Lower lobe of right lung (tissue), 2 donors: ENCODE data around the gene GARRE1. TPM values are rescaled to one million over a fixed set of nuclear protein-coding genes. Genes with fewer than 3 reads are reported as not detected.

Experiments
- ATAC-seq, 2 donors: fragments of 200-7000 bp; cut with Tn5 transposase; one replicate each; pipeline ENCODE4 v1.9.1; 2020 to 2022; ENCODE audit warnings: mild to moderate bottlenecking in 2 of 2, moderate library complexity in 2 of 2
- DNase-seq: peaks from one replicate; pipeline ENCODE4 v3.0.0-alpha.2; 2020
- H3K27ac ChIP-seq: fragments of 200-600 bp; one replicate; pipeline ENCODE4 v1.8.0; 2022
- H3K27me3 ChIP-seq: fragments of 200-600 bp; one replicate; pipeline ENCODE4 v1.8.0; 2022; ENCODE audit warnings: low read depth
- H3K36me3 ChIP-seq: fragments of 200-600 bp; one replicate; pipeline ENCODE4 v1.8.0; 2022; ENCODE audit warnings: mild to moderate bottlenecking
- H3K4me1 ChIP-seq: fragments of 200-600 bp; one replicate; pipeline ENCODE4 v1.8.0; 2022
- H3K4me3 ChIP-seq: fragments of 200-600 bp; one replicate; pipeline ENCODE4 v1.8.0; 2022; ENCODE audit warnings: mild to moderate bottlenecking
- H3K9me3 ChIP-seq: fragments of 200-600 bp; one replicate; pipeline ENCODE4 v1.8.0; 2022
- intact Hi-C: fragments of 100-400 bp; cut with DNase I; formaldehyde crosslinking; loops from one replicate; pipeline ENCODE4 v1.11.0; 2022
- total RNA-seq: library from RNA; stranded (reverse); fragmentation: NEBNext Ultra II Directional; extraction: Animal tissue kit (Norgen Biotek cat#: 25700); gene quantifications from one replicate; pipeline ENCODE4 v1.2.1, GENCODE V29; 2021
- TF ChIP-seq, protein P1 (sequence below): fragments of 200-600 bp; IDR thresholded peaks from one replicate; pipeline ENCODE4 v1.8.0; 2022; ENCODE audit warnings: antibody characterized with exemption, mild to moderate bottlenecking
- donor health status: DM: no; HTN: yes; CAD: no; lungs with severe emphysema.

GARRE1 gene
- total RNA-seq, 1 donor from 2014 or later, result 31.2 TPM

DNA sequence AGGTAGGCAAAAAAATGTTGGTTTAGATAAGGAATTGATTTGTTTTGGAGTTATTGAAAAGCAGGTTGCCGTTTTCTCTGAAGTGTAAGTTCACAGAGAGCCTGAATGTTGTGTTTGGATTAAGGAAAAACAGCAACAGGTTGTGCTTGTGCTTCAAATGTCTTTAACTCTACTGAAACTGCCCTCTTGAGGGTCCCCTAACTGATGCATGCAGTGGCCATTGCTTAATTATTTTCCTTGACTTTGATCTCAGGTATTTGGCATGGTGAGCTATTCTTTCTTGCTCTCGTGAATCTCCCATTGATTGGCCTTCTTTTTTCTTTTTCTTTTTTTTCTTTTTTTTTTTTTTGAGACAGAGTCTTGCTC lies 3.2 kb downstream of the GARRE1 start:
- Histone ChIP-seq H3K36me3 (peaks cover 8% of the 10 kb centered on the region), H3K27me3 (no peaks in the 10 kb centered on the region), H3K27ac (no peak overlapping the region), H3K9me3 (no peaks in the 10 kb centered on the region), H3K4me3 (no peak overlapping the region), H3K4me1 (peaks cover 27% of the 10 kb centered on the region)
- DNase-seq (no peak), ATAC-seq (no peak)
- intact Hi-C loops, result no loop called here
- TF ChIP-seq, protein P1, sequence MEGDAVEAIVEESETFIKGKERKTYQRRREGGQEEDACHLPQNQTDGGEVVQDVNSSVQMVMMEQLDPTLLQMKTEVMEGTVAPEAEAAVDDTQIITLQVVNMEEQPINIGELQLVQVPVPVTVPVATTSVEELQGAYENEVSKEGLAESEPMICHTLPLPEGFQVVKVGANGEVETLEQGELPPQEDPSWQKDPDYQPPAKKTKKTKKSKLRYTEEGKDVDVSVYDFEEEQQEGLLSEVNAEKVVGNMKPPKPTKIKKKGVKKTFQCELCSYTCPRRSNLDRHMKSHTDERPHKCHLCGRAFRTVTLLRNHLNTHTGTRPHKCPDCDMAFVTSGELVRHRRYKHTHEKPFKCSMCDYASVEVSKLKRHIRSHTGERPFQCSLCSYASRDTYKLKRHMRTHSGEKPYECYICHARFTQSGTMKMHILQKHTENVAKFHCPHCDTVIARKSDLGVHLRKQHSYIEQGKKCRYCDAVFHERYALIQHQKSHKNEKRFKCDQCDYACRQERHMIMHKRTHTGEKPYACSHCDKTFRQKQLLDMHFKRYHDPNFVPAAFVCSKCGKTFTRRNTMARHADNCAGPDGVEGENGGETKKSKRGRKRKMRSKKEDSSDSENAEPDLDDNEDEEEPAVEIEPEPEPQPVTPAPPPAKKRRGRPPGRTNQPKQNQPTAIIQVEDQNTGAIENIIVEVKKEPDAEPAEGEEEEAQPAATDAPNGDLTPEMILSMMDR, result no peak

DNA sequence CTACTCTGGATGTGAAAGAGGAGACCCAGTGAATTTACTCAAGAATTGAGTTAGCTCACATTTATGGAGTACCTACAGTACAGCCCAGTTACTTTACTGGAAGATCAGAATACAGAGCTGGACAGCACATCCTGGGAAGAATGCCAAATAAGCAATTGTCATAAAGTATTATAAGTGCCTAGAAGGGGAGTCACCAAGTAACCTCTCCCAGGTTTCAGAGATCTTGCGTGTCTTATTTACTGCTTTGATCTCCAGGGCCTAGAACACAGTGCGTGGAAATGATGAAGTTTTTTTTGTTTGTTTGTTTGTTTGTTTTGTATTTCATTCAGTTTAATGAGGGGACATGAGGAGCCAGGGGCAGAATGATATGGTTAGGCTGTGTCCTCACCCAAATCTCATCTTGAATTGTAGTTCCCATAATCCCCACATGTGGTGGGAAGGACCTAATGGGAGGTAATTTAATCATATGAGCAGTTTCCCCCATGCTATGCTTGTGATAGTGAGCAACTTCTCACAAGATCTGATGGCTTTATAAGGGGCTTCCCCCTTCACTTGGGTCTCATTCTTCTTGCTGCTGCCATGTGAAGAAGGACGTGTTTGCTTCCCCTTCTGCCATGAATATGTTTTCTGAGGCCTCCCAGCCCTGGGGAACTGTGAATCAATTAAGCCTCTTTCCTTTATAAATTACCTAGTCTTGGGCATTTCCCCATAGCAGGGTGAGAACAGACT lies 5.2 kb downstream of the GARRE1 start:
- TF ChIP-seq, protein P1, result no peak
- no peaks in the 10 kb centered on the region for H3K27me3 ChIP-seq
- H3K27ac ChIP-seq, result no peak overlapping the region
- intact Hi-C loops, result no loop called here
- H3K4me1 ChIP-seq, result peaks cover 27% of the 10 kb centered on the region
- DNase-seq (no peak), ATAC-seq (no peak)
- no peaks in the 10 kb centered on the region for H3K9me3 ChIP-seq
- no peak overlapping the region for H3K4me3 ChIP-seq
- peaks cover 8% of the 10 kb centered on the region for H3K36me3 ChIP-seq

DNA sequence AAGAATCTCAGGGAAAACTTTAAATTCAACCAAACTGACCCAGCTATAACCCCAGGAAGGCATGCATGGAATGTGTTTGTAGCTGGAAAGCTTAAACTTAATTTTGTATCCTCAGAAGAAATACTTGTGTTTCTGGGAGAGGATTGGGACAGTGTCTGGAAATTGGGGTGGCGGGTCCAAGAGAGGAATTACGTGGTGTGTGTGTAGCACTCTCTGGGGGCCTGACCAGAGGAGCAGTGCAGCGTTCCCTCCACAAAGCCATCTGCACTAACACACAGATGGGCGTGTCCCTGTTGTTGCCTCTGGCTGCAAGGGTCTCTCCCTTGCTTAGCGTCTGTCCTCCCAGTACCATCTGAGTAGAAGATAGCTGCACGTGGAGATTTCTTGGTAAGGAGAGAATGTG lies 6.4 kb downstream of the GARRE1 start:
- peaks cover 8% of the 10 kb centered on the region for H3K36me3 ChIP-seq
- TF ChIP-seq, protein P1, result no peak
- no peak overlapping the region for H3K4me3 ChIP-seq
- intact Hi-C loops, result no loop called here
- H3K9me3 ChIP-seq, result no peaks in the 10 kb centered on the region
- peak in 1 of 2 donors; percentile 44 for ATAC-seq
- no peak overlapping the region for H3K27ac ChIP-seq
- no peaks in the 10 kb centered on the region for H3K27me3 ChIP-seq
- no peak for DNase-seq
- H3K4me1 ChIP-seq, result peaks cover 28% of the 10 kb centered on the region

DNA sequence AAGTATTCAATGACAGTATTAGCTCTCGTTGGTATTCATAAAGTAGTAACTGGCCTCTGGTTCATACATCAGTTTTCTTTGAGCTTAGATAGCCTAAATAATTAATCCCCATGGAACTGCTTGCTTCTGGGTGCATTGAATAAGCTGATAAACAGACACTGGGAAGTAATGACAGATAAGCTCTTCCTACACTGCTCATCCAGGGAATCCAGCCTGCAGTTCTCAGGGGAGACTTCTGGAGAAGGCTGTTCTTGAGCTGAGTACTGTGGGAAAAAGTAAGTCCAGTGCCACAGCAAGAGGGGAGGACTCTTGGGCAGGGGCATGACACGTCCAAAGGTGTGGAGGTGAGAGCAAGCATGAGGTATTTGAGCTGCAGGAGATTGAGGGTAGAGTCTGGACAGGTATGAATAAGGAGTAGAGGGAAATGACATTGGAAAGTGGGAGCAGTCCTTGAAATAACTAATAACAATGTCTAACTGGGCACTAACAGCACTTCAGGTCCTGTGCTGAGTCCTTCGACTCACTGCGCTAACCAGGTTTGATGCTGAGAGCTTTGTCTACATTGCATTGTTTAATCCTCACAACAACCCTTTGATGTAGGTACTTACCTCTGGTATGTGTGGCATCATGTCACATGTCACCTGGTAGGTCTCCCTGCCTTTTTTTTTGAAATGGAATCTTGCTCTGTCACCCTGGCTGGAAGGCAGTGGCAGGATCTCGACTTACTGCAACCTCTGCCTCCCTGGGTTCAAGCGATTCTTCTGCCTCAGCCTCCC lies 7.2 kb downstream of the GARRE1 start:
- peaks cover 25% of the 10 kb centered on the region for H3K4me1 ChIP-seq
- H3K9me3 ChIP-seq, result no peaks in the 10 kb centered on the region
- peaks cover 8% of the 10 kb centered on the region for H3K36me3 ChIP-seq
- intact Hi-C loops, result no loop called here
- H3K27ac ChIP-seq, result peak overlapping the region; percentile 18
- ATAC-seq (peak; percentile 88 to 94), DNase-seq (no peak)
- H3K27me3 ChIP-seq, result no peaks in the 10 kb centered on the region
- H3K4me3 ChIP-seq, result no peak overlapping the region
- TF ChIP-seq, protein P1, result no peak

DNA sequence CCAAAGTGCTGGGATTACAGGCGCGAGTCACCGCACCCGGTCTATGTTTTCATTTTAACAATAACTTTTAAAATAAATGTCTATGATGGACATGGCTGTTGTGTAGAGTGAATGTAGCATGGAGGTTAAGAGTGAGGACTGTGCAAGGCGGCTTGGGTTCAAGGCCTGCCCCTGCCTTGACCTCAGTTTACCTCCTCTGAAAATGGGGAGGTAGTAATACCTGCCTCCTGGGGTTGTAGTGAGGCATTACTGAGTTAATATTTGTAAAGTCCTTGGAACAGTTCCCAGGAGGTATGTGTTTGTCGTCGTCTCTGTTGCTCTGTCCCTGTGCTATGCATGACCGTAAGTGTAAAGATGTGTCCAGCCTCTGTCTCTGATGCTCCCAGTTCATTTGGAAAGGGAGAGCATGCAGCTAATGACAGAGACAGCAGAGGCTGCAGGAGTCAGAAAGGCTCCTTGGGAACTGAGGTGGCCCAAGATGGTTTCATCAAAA lies 9.4 kb downstream of the GARRE1 start:
- Histone ChIP-seq H3K27ac (no peak overlapping the region), H3K4me3 (no peak overlapping the region), H3K27me3 (no peaks in the 10 kb centered on the region), H3K36me3 (peaks cover 3% of the 10 kb centered on the region), H3K4me1 (peaks cover 31% of the 10 kb centered on the region), H3K9me3 (no peaks in the 10 kb centered on the region)
- ATAC-seq, result no peak
- no peak for DNase-seq
- intact Hi-C loops, result no loop called here
- TF ChIP-seq, protein P1, result no peak
